ENCODE results near the gene CA9. TPM values are rescaled to one million over a fixed set of nuclear protein-coding genes. Genes with fewer than 3 reads are reported as not detected.
A peak's percentile ranks its signal among the peaks of the same experiment; 100 is the strongest.

Gene CA9
- total RNA-seq, 4 donors from 2014 or later = 0.82 to 35.4 (median 2.0) TPM; not detected in 1

DNA sequence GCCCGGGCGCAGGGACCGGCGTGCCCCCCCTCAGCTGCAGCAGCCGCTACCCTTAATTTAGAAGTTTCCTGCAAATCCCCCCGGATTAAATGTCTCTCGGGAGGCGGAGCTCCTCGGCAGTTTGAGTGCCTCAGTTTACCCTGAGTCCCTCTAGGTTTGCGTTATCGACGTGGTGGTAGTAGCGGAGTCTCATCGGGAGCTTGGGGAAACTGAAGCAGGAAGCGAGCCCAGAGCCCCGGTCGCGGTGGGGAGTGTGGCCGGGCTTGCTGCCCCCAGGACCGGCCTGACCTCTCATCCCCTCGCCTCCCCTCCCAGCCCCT is 16.5 kb downstream of the CA9 start:
- TF ChIP-seq CTCF (IDR thresholded peaks at IDR 0.05) = no peak
- DNase-seq (ENCODE audit: low spot score) (no peak), ATAC-seq (ENCODE audit: low FRiP score) (peak; percentile 1)

DNA sequence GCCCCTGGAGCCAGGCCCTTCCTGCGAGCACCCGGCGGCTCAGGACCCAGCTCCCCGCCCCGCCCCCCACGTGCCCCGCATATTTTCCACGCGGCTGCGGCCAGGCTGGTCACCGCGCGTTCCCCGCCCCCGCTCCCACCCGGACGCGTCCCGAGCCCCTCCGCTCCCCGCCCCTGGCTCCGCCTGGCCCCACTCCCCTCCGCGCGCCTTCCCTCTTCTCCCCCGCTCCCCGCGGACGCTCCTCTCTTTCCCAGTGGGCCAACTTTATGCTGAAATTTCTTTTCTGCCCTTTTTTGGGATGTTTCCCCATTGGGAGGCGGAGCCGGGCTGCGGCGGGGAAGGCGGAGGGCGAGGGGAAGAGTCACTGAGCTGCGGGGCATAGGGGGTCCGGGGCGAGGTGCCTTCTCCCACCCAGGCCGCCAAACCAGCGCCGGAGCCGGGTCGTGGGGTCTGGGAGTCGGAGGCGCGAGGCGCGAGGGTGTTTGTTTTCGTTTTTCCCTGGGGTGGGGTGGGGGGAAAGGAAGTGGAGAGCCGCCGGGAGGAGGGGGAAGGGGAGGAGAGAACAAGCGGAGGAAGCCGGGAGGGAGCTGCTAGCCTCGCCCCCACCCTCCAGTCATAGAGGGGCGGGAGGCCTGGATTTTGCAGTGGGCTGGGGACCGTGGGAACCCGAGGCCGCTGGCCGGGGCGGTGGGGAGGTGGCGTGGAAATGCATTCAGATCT is 17.0 kb downstream of the CA9 start:
- no peak for TF ChIP-seq CTCF (IDR thresholded peaks at IDR 0.05)
- DNase-seq (ENCODE audit: low spot score) = peak; percentile 59
- peak; percentile 52 for ATAC-seq (ENCODE audit: low FRiP score)

DNA sequence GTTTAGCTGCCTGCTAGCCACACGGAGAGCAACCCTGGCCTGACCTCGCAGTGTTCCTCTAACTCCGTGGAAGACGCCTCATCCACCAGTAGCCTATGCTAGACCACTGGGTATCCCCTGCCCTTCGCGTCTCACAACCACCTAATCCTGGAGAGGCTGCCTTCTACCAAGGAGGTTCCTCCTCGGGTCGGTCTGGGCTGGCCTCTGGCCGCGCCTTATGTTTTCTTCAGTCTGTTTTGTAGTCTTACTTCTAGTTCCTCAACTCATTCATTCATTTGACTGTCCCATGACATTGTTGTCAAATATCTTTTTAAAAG is 17.6 kb downstream of the CA9 start:
- no peak for TF ChIP-seq CTCF (IDR thresholded peaks at IDR 0.05)
- DNase-seq (ENCODE audit: low spot score) = no peak
- peak; percentile 15 for ATAC-seq (ENCODE audit: low FRiP score)

GRCh38 chr9:35691757-35692301 is 18.1 kb downstream of the CA9 start:
- TF ChIP-seq CTCF (IDR thresholded peaks at IDR 0.05) = no peak
- no peak for ATAC-seq (ENCODE audit: low FRiP score)
- DNase-seq (ENCODE audit: low spot score) = no peak

- no peak for ATAC-seq (ENCODE audit: low FRiP score)
- no peak for DNase-seq (ENCODE audit: low spot score)
- no peak for TF ChIP-seq CTCF (IDR thresholded peaks at IDR 0.05)
Observed at GRCh38 chr9:35695943-35696401, 22.2 kb downstream of the CA9 start.

- DNase-seq (ENCODE audit: low spot score) = no peak
- peak; percentile 71 for ATAC-seq (ENCODE audit: low FRiP score)
- no peak for TF ChIP-seq CTCF (IDR thresholded peaks at IDR 0.05)
Observed at GRCh38 chr9:35696520-35697215, 22.9 kb downstream of the CA9 start.

DNA sequence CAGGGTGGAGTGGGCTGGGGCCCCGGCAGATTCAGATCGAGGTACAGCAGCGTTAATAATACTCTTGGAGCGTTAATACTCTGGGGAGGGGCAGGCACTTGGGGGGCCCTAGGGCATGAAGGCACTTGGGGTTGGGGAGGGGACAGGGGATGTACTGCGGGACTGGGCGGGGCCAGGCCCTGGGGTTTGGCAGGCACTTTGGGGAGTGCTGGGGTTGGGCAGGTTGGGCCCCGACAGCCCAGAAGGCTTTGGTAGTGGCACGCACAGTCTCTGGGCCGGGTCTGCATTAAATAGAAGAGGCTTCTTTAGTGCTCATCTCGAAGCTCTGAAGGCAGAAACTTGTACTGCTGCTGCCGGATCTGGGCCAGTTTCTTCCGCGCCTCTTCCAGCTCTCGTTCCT is 23.8 kb downstream of the CA9 start:
- ATAC-seq (ENCODE audit: low FRiP score) = no peak
- no peak for DNase-seq (ENCODE audit: low spot score)

More for the DNA sequence above, 23.8 kb downstream of the CA9 start:
- TF ChIP-seq CTCF (IDR thresholded peaks at IDR 0.05) = no peak

All from omental fat pad (tissue), 4 donors.